ENCODE measurements around the gene PCNT. TPM values are rescaled to one million over a fixed set of nuclear protein-coding genes. Genes with fewer than 3 reads are reported as not detected.
"Not testable (repeated sequence)": the region's sequence is repeated elsewhere in the genome, so short reads cannot be mapped to it uniquely, and the experiment has no call there.

The PCNT gene
- total and polyA plus RNA-seq, 4 donors: 6.4 to 33.0 (median 26.2) TPM

GRCh38 chr21:46299167-46299566 lies 24.8 kb upstream of the PCNT start:
- 86% methylated on average over 9 of the region's 9 CpGs for WGBS, 2 donors
- no peaks in the 10 kb centered on the region for H3K27me3 ChIP-seq (ENCODE audit: control insufficient read depth in 1 of 2, insufficient read depth in 2 of 2, low read length in 1 of 2)
- H3K36me3 ChIP-seq (ENCODE audit: control insufficient read depth in 1 of 2, insufficient read depth in 2 of 2, low read length in 1 of 2): no peaks in the 10 kb centered on the region
- no peaks in the 10 kb centered on the region for H3K9me3 ChIP-seq (ENCODE audit: control insufficient read depth, low read length)
- no peak overlapping the region for H3K27ac ChIP-seq (ENCODE audit: low read depth in 1 of 2, low read length in 2 of 2)
- DNase-seq (no peak), ATAC-seq (ENCODE audit: low FRiP score) (no peak)
- no peak overlapping the region for H3K4me3 ChIP-seq (ENCODE audit: low read length in 2 of 2)
- H3K4me1 ChIP-seq (ENCODE audit: control insufficient read depth in 1 of 2, insufficient read depth in 2 of 2, low read length in 2 of 2): no peaks in the 10 kb centered on the region
- intact Hi-C loops (cut with DNase I): no loop called here

DNA sequence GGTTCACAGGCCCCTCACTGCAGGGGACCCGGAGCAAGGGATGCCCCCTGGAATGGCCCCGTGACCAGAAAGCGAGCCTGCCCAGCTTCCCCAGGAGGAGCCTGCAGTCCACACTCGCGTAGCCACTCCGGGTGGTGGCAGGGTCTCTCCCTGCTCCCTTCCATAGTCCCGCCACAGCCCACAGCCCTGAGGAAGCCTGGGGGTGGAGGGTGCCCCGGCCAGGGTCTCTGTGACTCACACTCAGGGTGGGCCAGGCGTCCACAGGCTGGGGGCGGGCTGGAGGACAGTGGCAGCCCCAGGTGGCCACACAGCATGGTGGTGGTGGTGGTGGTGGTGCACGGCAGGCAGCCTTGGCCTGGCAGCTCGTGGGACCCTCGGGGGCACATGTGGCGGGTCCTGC lies 22.2 kb upstream of the PCNT start:
- Histone ChIP-seq H3K4me3 (ENCODE audit: low read length in 2 of 2) (no peak overlapping the region), H3K9me3 (ENCODE audit: control insufficient read depth, low read length) (no peaks in the 10 kb centered on the region), H3K36me3 (ENCODE audit: control insufficient read depth in 1 of 2, insufficient read depth in 2 of 2, low read length in 1 of 2) (no peaks in the 10 kb centered on the region), H3K27me3 (ENCODE audit: control insufficient read depth in 1 of 2, insufficient read depth in 2 of 2, low read length in 1 of 2) (no peaks in the 10 kb centered on the region), H3K4me1 (ENCODE audit: control insufficient read depth in 1 of 2, insufficient read depth in 2 of 2, low read length in 2 of 2) (no peaks in the 10 kb centered on the region), H3K27ac (ENCODE audit: low read depth in 1 of 2, low read length in 2 of 2) (no peak overlapping the region)
- DNase-seq (no peak), ATAC-seq (ENCODE audit: low FRiP score) (peak; percentile 31)
- intact Hi-C loops (cut with DNase I): no loop called here
- 94 to 95% methylated on average over 11 to 14 of the region's 14 CpGs for WGBS, 2 donors

- no peak for DNase-seq
- Histone ChIP-seq H3K9me3 (ENCODE audit: control insufficient read depth, low read length) (no peaks in the 10 kb centered on the region), H3K4me1 (ENCODE audit: control insufficient read depth in 1 of 2, insufficient read depth in 2 of 2, low read length in 2 of 2) (no peaks in the 10 kb centered on the region), H3K27ac (ENCODE audit: low read depth in 1 of 2, low read length in 2 of 2) (no peak overlapping the region), H3K4me3 (ENCODE audit: low read length in 2 of 2) (no peak overlapping the region), H3K36me3 (ENCODE audit: control insufficient read depth in 1 of 2, insufficient read depth in 2 of 2, low read length in 1 of 2) (no peaks in the 10 kb centered on the region), H3K27me3 (ENCODE audit: control insufficient read depth in 1 of 2, insufficient read depth in 2 of 2, low read length in 1 of 2) (no peaks in the 10 kb centered on the region)
- WGBS, 2 donors: 89 to 99% methylated on average over 5 of the region's 5 CpGs
- intact Hi-C loops (cut with DNase I): no loop called here
- no peak for ATAC-seq (ENCODE audit: low FRiP score)
Observed at GRCh38 chr21:46304437-46304836, 19.5 kb upstream of the PCNT start.

- Histone ChIP-seq H3K27me3 (ENCODE audit: control insufficient read depth in 1 of 2, insufficient read depth in 2 of 2, low read length in 1 of 2) (no peaks in the 10 kb centered on the region), H3K4me1 (ENCODE audit: control insufficient read depth in 1 of 2, insufficient read depth in 2 of 2, low read length in 2 of 2) (no peaks in the 10 kb centered on the region), H3K27ac (ENCODE audit: low read depth in 1 of 2, low read length in 2 of 2) (no peak overlapping the region), H3K4me3 (ENCODE audit: low read length in 2 of 2) (no peak overlapping the region), H3K36me3 (ENCODE audit: control insufficient read depth in 1 of 2, insufficient read depth in 2 of 2, low read length in 1 of 2) (no peaks in the 10 kb centered on the region), H3K9me3 (ENCODE audit: control insufficient read depth, low read length) (no peaks in the 10 kb centered on the region)
- intact Hi-C loops (cut with DNase I): no loop called here
- DNase-seq (no peak), ATAC-seq (ENCODE audit: low FRiP score) (no peak)
- WGBS, 2 donors: 95 to 97% methylated on average over 11 of the region's 11 CpGs
Observed at GRCh38 chr21:46304955-46305354, 19.0 kb upstream of the PCNT start.

GRCh38 chr21:46307625-46308024 lies 16.3 kb upstream of the PCNT start:
- H3K4me3 ChIP-seq (ENCODE audit: low read length in 2 of 2): no peak overlapping the region
- WGBS, 2 donors: 83 to 85% methylated on average over 2 of the region's 2 CpGs
- no peaks in the 10 kb centered on the region for H3K36me3 ChIP-seq (ENCODE audit: control insufficient read depth in 1 of 2, insufficient read depth in 2 of 2, low read length in 1 of 2)

DNA sequence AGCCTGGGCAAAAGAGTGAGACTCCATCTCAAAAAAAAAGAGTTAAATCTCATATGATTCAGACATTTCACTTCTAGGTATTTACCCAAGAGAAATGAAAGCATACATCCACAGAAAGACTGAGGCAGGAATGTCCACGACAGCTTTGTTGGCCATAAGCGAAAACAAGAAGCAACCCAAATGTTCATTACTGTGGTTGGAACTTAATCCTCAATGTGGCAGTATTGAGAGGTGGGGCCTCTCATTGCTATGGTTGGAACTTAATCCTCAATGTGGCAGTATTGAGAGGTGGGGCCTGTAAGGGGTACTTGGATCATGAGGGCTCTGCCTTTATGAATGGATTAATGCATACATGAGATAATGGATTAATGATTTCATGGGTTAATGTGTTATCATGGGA lies 15.5 kb upstream of the PCNT start:
- intact Hi-C loops (cut with DNase I): no loop called here
- Histone ChIP-seq H3K27me3 (ENCODE audit: control insufficient read depth in 1 of 2, insufficient read depth in 2 of 2, low read length in 1 of 2) (no peaks in the 10 kb centered on the region), H3K36me3 (ENCODE audit: control insufficient read depth in 1 of 2, insufficient read depth in 2 of 2, low read length in 1 of 2) (no peaks in the 10 kb centered on the region), H3K4me1 (ENCODE audit: control insufficient read depth in 1 of 2, insufficient read depth in 2 of 2, low read length in 2 of 2) (no peaks in the 10 kb centered on the region), H3K9me3 (ENCODE audit: control insufficient read depth, low read length) (no peaks in the 10 kb centered on the region), H3K27ac (ENCODE audit: low read depth in 1 of 2, low read length in 2 of 2) (no peak overlapping the region), H3K4me3 (ENCODE audit: low read length in 2 of 2) (no peak overlapping the region)
- ATAC-seq (ENCODE audit: low FRiP score) (no peak), DNase-seq (no peak)
- WGBS, 2 donors: 94 to 97% methylated on average over 2 of the region's 2 CpGs

More at GRCh38 chr21:46307625-46308024, 16.3 kb upstream of the PCNT start:
- no peak for DNase-seq
- H3K4me1 ChIP-seq (ENCODE audit: control insufficient read depth in 1 of 2, insufficient read depth in 2 of 2, low read length in 2 of 2): no peaks in the 10 kb centered on the region
- H3K9me3 ChIP-seq (ENCODE audit: control insufficient read depth, low read length): no peaks in the 10 kb centered on the region
- no peak overlapping the region for H3K27ac ChIP-seq (ENCODE audit: low read depth in 1 of 2, low read length in 2 of 2)
- H3K27me3 ChIP-seq (ENCODE audit: control insufficient read depth in 1 of 2, insufficient read depth in 2 of 2, low read length in 1 of 2): no peaks in the 10 kb centered on the region
- no peak for ATAC-seq (ENCODE audit: low FRiP score)
- intact Hi-C loops (cut with DNase I): no loop called here

DNA sequence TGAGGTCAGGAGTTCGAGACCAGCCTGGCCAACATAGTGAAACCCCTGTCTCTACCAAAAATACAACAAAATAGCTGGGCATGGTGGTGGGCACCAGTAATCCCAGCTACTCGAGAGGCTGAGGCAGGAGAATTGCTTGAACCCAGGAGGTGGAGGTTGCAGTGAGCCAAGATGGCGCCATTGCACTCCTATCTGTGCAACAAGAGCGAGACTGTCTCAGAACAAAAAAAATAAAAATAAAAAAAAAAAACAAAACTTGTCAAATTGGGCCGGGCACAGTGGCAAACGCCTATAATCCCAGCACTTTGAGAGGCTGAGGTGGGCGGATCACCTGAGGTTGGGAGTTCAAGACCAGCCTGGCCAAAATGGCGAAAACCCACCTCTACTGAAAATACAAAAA lies 13.7 kb upstream of the PCNT start:
- H3K36me3 ChIP-seq (ENCODE audit: control insufficient read depth in 1 of 2, insufficient read depth in 2 of 2, low read length in 1 of 2); H3K4me1 ChIP-seq (ENCODE audit: control insufficient read depth in 1 of 2, insufficient read depth in 2 of 2, low read length in 2 of 2); H3K9me3 ChIP-seq (ENCODE audit: control insufficient read depth, low read length); DNase-seq; ATAC-seq (ENCODE audit: low FRiP score); H3K4me3 ChIP-seq (ENCODE audit: low read length in 2 of 2); intact Hi-C loops (cut with DNase I); H3K27me3 ChIP-seq (ENCODE audit: control insufficient read depth in 1 of 2, insufficient read depth in 2 of 2, low read length in 1 of 2); H3K27ac ChIP-seq (ENCODE audit: low read depth in 1 of 2, low read length in 2 of 2): not testable (repeated sequence)
- 97 to 98% methylated on average over 8 of the region's 8 CpGs for WGBS, 2 donors

GRCh38 chr21:46311568-46311967 lies 12.4 kb upstream of the PCNT start:
- Histone ChIP-seq H3K9me3 (ENCODE audit: control insufficient read depth, low read length) (no peaks in the 10 kb centered on the region), H3K36me3 (ENCODE audit: control insufficient read depth in 1 of 2, insufficient read depth in 2 of 2, low read length in 1 of 2) (no peaks in the 10 kb centered on the region), H3K27me3 (ENCODE audit: control insufficient read depth in 1 of 2, insufficient read depth in 2 of 2, low read length in 1 of 2) (no peaks in the 10 kb centered on the region), H3K27ac (ENCODE audit: low read depth in 1 of 2, low read length in 2 of 2) (no peak overlapping the region), H3K4me3 (ENCODE audit: low read length in 2 of 2) (no peak overlapping the region), H3K4me1 (ENCODE audit: control insufficient read depth in 1 of 2, insufficient read depth in 2 of 2, low read length in 2 of 2) (no peaks in the 10 kb centered on the region)
- DNase-seq (no peak), ATAC-seq (ENCODE audit: low FRiP score) (no peak)
- intact Hi-C loops (cut with DNase I): no loop called here

- WGBS, 2 donors: 87 to 89% methylated on average over 5 of the region's 5 CpGs
- H3K36me3 ChIP-seq (ENCODE audit: control insufficient read depth in 1 of 2, insufficient read depth in 2 of 2, low read length in 1 of 2): no peaks in the 10 kb centered on the region
- ATAC-seq (ENCODE audit: low FRiP score) (no peak), DNase-seq (no peak)
- no peak overlapping the region for H3K27ac ChIP-seq (ENCODE audit: low read depth in 1 of 2, low read length in 2 of 2)
- no peaks in the 10 kb centered on the region for H3K9me3 ChIP-seq (ENCODE audit: control insufficient read depth, low read length)
- no peaks in the 10 kb centered on the region for H3K4me1 ChIP-seq (ENCODE audit: control insufficient read depth in 1 of 2, insufficient read depth in 2 of 2, low read length in 2 of 2)
- intact Hi-C loops (cut with DNase I): no loop called here
- no peak overlapping the region for H3K4me3 ChIP-seq (ENCODE audit: low read length in 2 of 2)
- H3K27me3 ChIP-seq (ENCODE audit: control insufficient read depth in 1 of 2, insufficient read depth in 2 of 2, low read length in 1 of 2): no peaks in the 10 kb centered on the region
Observed at GRCh38 chr21:46312949-46313348, 11.0 kb upstream of the PCNT start.

All from aorta (tissue), 5 donors.